ENCODE measurements around the gene KRT71.

The KRT71 gene

GRCh38 chr12:52525661-52526499 lies 27.1 kb downstream of the KRT71 start:
- peaks cover 4% of the 10 kb centered on the region for H3K27me3 Mint-ChIP-seq (ENCODE audit: low read depth, poor library complexity)
- peaks cover 16% of the 10 kb centered on the region for H3K4me1 Mint-ChIP-seq
- no peaks in the 10 kb centered on the region for H3K9me3 Mint-ChIP-seq
- H3K4me3 Mint-ChIP-seq: no peak overlapping the region
- peak overlapping the region; percentile 64 for H3K27ac Mint-ChIP-seq
- no peak for TF ChIP-seq CTCF (IDR thresholded peaks at IDR 0.05)
- DNase-seq: no peak
- H3K36me3 Mint-ChIP-seq (ENCODE audit: low read depth): no peaks in the 10 kb centered on the region

- TF ChIP-seq CTCF (IDR thresholded peaks at IDR 0.05): no peak
- Mint-ChIP-seq H3K27me3 (ENCODE audit: low read depth, poor library complexity) (peaks cover 4% of the 10 kb centered on the region), H3K9me3 (no peaks in the 10 kb centered on the region), H3K4me1 (peaks cover 24% of the 10 kb centered on the region), H3K27ac (no peak overlapping the region), H3K4me3 (no peak overlapping the region), H3K36me3 (ENCODE audit: low read depth) (no peaks in the 10 kb centered on the region)
- no peak for DNase-seq
Measured at GRCh38 chr12:52524898-52525591, 27.9 kb downstream of the KRT71 start.

GRCh38 chr12:52524241-52524897 lies 28.6 kb downstream of the KRT71 start:
- Mint-ChIP-seq H3K27me3 (ENCODE audit: low read depth, poor library complexity) (peaks cover 4% of the 10 kb centered on the region), H3K9me3 (no peaks in the 10 kb centered on the region), H3K4me3 (no peak overlapping the region), H3K4me1 (peaks cover 24% of the 10 kb centered on the region), H3K36me3 (ENCODE audit: low read depth) (no peaks in the 10 kb centered on the region), H3K27ac (no peak overlapping the region)
- DNase-seq: no peak
- TF ChIP-seq CTCF (IDR thresholded peaks at IDR 0.05): no peak

- H3K36me3 Mint-ChIP-seq (ENCODE audit: low read depth): no peaks in the 10 kb centered on the region
- peaks cover 4% of the 10 kb centered on the region for H3K27me3 Mint-ChIP-seq (ENCODE audit: low read depth, poor library complexity)
- no peak overlapping the region for H3K27ac Mint-ChIP-seq
- TF ChIP-seq CTCF (IDR thresholded peaks at IDR 0.05): no peak
- DNase-seq: no peak
- H3K4me1 Mint-ChIP-seq: peaks cover 24% of the 10 kb centered on the region
- H3K4me3 Mint-ChIP-seq: no peak overlapping the region
- H3K9me3 Mint-ChIP-seq: no peaks in the 10 kb centered on the region
Measured at GRCh38 chr12:52523824-52524223, 29.1 kb downstream of the KRT71 start.

- no peak overlapping the region for H3K27ac Mint-ChIP-seq
- no peaks in the 10 kb centered on the region for H3K9me3 Mint-ChIP-seq
- DNase-seq: no peak
- no peaks in the 10 kb centered on the region for H3K36me3 Mint-ChIP-seq (ENCODE audit: low read depth)
- TF ChIP-seq CTCF (IDR thresholded peaks at IDR 0.05): no peak
- H3K4me1 Mint-ChIP-seq: peaks cover 24% of the 10 kb centered on the region
- peaks cover 4% of the 10 kb centered on the region for H3K27me3 Mint-ChIP-seq (ENCODE audit: low read depth, poor library complexity)
- no peak overlapping the region for H3K4me3 Mint-ChIP-seq
Measured at GRCh38 chr12:52522346-52523011, 30.5 kb downstream of the KRT71 start.

All from nephron progenitor cell (in vitro differentiated cells).